Measurements from ENCODE around the gene HOXB7.

- TF ChIP-seq POLR2A (IDR thresholded peaks at IDR 0.05) (no peak), CTCF (IDR thresholded peaks at IDR 0.05) (no peak), POLR2AphosphoS5 (IDR thresholded peaks at IDR 0.05) (no peak)
These were observed 14.9 kb upstream of the HOXB7 start for GRCh38 chr17:48625495-48626244.

Data from sigmoid colon (tissue), 4 donors.